HG02642 (cell line): ENCODE results near the gene ATP1A2.
A peak's percentile ranks its signal among the peaks of the same experiment; 100 is the strongest.

ENCODE experiments used
- ATAC-seq: cut with Tn5 transposase; IDR thresholded peaks from one replicate; pipeline ENCODE4 v1.9.1; 2021; ENCODE audit warnings: mild to moderate bottlenecking; ENCODE audit not compliant: unreplicated experiment, poor library complexity

ATP1A2 gene

DNA sequence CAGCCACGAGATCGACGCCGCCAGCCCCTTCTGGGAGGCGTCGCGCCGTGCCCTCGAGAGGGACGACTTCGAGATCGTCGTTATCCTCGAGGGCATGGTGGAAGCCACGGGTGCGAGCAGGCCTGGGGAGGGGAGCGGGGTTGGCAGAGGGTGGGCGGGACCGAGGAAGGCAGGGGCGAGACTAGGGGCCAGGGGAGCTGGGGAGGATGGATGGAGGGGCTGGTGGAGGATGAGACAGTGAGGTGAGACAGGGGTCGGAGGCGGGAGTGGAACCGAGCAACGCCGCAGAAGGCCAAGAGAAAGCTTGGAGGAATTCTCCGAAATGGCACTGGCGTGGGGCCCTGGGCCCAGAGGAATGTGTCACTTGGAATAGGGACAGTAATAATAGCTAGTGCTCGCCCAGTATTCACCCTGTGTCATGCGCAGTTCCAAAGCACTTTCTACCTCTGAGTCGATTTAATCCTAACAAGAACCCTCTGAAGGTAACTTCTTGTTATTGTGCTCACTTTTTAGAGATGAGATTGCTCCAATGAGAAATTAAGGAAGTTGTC is 30.7 kb upstream of the ATP1A2 start:
- no peak for ATAC-seq

GRCh38 chr1:160085686-160086455 is 29.7 kb upstream of the ATP1A2 start:
- no peak for ATAC-seq

DNA sequence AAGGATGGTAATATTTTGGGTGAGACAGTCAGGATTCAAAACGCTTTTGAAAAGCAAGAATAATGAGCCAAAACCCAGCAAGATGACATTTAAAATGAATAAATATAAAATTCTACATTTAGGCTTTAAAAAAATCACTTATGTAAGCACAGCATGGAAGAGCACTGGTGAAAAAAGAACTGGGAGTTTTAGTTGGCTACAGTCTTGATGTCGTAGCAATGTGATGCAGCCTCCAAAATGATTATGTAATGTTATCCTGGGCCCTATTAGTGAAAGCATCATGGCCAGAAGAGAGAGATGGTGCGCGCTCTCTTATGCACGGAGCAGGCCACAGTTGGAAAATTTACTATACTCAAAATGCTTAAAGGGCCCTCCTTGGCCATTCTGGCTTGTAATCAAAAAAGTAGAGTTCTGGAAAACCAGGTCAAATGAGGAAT is 29.1 kb upstream of the ATP1A2 start:
- no peak for ATAC-seq

DNA sequence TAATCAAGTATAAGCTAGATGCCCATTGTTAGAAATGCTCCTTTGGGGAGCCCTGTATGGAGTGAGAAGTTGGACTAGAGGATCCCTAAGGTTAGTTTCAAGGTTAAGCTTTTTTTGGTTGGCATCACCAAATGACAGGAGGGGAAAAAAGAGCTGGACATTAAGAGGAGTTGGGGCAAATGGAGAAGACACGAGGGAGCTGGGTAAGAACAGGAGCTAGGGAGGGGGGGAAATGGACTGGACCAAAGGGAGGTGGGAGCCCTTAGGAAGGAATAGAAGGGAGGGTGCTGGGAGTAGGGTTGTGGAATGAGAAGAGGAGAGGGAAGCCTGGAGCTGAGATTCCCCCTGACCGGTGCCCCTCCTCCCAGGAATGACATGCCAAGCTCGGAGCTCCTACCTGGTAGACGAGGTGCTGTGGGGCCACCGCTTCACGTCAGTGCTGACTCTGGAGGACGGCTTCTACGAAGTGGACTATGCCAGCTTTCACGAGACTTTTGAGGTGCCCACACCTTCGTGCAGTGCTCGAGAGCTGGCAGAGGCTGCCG is 28.4 kb upstream of the ATP1A2 start:
- ATAC-seq = no peak

DNA sequence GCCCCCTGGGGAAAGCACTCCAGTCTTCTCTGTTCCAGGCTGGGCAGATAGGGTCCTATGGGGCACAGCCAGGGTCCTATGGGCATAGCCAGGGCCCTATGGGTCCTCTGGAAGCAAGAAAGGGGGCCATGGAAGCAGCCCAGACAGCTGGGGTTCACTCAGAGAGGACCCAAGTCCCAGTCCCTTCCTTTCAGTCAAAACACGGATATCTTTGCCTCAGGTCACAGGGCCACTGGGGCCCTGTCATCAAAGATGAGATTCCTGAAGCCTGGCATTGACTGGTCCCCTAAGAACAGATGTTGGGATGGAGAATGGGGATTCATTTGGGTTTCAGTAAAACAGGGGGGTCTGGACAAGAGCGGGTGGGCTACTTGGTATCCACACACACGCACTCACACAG is 25.7 kb upstream of the ATP1A2 start:
- ATAC-seq = no peak

- no peak for ATAC-seq
Observed at GRCh38 chr1:160090760-160091159, 24.8 kb upstream of the ATP1A2 start.

GRCh38 chr1:160091666-160092223 is 23.8 kb upstream of the ATP1A2 start:
- ATAC-seq = no peak

- ATAC-seq = no peak
Observed at GRCh38 chr1:160092366-160093068, 23.0 kb upstream of the ATP1A2 start.

- no peak for ATAC-seq
Observed at GRCh38 chr1:160093069-160093395, 22.5 kb upstream of the ATP1A2 start.

GRCh38 chr1:160093624-160094290 is 21.8 kb upstream of the ATP1A2 start:
- no peak for ATAC-seq

DNA sequence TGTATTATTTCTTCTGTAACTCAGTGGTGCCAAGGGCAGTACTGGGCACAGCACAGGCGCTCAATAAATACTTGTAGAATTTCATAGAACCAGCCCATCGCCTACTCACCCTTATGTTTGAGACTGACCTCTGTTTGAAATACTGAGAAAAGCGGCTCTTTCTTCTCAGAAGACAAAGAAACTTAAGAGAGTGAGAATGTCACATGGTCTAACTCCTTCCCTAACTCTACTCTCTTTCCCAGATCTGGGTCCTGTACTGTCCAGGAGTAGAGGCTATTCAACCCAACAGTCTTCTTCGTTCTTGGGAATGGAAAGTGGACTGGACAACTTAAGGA is 21.3 kb upstream of the ATP1A2 start:
- ATAC-seq = no peak

DNA sequence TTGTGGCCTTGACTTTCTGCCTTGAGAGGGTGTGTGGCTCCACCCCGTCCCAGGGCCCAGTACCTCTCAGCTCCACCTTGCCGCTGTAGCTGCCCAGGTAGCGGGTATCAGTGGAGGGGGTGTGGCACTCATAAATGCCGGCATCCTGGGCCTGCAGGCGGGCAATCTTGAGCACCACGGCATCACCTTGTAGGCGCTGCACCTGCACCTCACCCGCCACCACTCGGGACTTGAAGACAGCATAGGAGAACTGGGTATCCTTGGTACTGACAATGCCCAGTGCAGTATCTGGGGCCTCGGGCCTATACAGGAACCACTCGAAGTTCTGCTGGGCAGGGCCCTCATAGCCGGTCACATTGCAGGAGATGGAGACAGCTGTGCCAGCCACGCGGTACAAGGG is 20.8 kb upstream of the ATP1A2 start:
- no peak for ATAC-seq

DNA sequence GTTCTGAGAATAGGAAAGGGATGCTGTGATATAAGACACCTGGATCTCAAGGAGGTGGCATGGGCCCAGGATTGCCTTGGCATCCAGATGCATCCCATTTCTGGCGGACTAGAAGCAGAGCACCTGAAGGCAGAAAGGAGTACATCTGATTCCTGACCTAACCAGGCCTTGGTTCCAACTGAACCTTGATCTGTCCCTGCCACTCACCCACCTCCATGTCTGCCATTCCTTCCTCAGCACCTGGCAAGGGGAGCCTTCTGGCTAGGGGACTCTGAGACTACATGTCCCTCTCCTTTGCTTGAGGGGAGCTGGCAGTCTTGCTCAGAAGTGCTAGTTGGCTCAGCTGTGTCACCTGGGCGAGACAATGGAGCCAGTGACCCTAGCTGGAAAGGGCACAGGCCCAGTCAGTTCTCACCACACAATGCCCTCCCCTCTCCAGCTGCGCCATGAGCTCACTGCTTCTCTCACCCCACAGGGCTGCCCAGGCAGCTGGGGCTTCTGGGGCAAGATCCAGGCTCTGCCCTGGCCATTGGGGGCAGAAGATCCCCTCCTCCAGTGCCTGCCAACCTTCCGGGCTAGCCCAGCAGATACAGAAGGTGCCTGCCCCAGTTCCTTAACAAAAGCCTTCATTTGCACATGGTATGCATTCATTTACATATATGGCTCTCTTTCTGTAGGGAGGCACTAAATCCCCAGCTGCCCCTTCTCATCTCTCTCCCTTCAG is 20.0 kb upstream of the ATP1A2 start:
- ATAC-seq = no peak

DNA sequence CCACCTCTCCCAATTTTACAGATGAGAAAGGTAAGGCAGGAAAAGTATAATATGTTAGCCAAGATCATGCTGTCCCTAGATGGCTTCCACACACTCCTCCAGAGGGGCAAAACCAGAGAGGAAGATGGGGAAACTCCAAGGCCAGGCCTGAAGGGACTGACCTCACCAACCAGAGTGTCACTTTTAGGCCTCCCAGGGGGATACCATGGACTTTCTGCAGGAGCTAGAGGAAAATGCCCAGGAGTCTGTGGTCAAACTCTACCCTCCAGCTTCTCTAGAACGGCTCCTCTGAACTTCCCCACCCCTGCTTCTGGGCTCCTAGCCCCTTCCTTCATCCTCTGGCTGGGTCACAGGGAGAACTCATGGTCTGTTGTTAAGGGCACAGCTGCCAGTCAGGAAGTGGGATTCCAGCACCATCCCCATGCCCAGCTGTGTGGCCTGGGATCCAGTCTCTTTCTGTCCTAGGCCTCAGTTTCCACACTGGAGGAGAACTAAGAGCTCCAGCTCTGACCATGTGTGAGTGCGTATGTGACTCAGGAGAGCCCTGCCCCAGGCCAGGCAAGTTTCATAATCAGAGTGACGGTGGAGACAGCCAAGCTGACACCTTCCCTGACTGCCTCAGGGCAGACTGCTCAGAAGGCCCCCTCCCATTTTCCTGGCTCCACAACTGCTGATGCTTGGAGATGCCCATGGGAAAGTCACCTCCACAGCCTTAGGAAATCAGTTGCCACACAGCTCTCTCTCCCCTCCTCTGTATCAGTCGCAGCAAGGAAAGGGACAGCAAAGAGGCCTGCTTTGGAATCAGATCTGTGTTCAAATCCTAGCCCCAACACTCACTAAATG is 19.1 kb upstream of the ATP1A2 start:
- ATAC-seq = no peak

- ATAC-seq = no peak
Observed at GRCh38 chr1:160097151-160097910, 18.2 kb upstream of the ATP1A2 start.

GRCh38 chr1:160097911-160098851 is 17.4 kb upstream of the ATP1A2 start, which contains the start of gene IGSF8:
TSS of gene IGSF8 (minus strand) at chr1:160098619. CDS start at chr1:160098472, 147 bp downstream.
- peak; percentile 49 for ATAC-seq

DNA sequence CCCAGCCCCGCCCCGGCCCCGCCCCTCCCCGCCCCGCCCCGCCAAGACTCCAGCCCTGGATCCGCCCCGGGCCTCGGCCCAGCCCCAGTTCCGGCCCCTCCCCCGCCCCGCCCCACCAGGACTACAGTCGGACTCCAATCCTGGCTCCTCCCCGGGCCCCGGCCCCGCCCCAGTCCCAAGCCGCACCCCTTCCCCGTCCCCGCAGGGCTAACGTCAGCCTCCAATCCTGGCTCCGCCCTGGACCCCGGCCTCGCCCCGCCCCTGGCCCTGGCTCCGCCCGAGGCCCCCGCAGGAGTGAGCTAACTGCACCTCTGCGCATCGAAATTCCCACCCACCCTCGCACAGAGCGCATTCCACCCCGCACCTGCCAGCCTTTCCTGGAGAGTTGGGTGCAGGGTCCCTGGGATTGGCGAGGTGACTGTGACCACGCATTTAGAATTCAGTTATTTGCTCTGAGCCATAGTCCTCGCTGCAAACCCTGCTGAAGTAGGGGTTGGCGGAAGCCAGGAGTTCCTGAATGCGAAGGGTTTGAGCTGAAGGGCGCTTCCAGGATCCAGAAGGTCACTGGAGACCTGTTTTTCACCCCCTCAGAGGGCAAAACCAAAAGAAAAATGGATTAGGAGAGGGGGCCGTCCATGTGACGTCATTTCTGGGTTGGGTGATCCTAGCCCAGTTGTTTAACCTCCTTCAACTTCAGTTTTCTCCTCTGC is 16.6 kb upstream of the ATP1A2 start:
- peak; percentile 88 for ATAC-seq
